GM11168 (cell line): Measurements from ENCODE around the gene CDC42EP5.
"Not testable (repeated sequence)": the region's sequence is repeated elsewhere in the genome, so short reads cannot be mapped to it uniquely, and the experiment has no call there.

Experiments
- in situ Hi-C: fragments of 300-500 bp; cut with MboI; formaldehyde crosslinking; loops from one replicate; pipeline ENCODE4 v1.12.0; 2022; ENCODE audit warnings: low sequenced_read_pairs; ENCODE audit not compliant: unreplicated experiment

Gene CDC42EP5, protein sequence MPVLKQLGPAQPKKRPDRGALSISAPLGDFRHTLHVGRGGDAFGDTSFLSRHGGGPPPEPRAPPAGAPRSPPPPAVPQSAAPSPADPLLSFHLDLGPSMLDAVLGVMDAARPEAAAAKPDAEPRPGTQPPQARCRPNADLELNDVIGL

DNA sequence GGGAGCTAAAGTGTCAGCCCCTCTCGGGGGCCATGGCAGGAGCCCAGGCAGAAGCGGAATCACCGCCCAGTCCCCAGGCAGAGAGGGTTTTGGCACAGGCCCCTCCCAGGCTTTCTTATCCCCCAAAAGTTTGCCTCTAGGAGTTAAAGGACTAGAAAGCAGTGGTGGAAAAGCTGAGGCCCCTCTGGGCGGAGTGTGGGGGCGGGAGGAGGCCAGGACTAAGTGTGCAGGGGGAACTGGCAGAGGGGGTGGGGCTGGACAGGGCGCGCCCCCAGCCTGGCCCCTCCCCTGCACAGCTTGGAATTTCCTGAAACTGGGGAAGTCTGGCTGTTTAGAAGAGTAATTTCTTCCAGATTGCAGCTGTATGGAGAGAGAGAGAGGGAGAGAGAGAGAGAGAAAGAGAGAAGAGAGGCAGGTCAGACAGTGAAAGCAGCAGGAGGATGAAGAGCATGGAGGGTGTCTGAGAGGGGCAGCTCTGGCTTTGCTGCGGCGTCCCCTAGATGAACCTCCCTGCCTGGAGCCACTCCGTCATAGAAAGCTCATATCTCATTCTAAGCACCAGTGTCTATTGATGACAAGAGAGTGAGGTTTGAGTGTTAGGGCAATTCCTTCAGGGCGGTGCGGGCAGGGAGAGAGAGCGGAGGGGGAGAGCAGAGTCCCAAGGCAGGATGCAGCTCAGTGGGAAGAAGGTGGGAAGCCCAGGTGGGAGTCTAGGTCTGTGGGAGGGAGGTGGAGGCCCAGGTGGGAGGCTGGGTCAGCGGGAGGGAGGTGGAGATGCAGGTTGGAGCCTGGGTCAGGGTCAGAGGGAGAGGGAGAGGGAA, at the start of gene CDC42EP5:
Gene CDC42EP5, minus strand, starts transcription at position 226 of the 821 bp plus-strand sequence. CDS start 7,749 bp downstream, outside the sequence.
- in situ Hi-C loops = loop anchor here (10.0 kb wide), 1 partner anchor 202 kb away; no protein-coding TSS in a partner anchor

DNA sequence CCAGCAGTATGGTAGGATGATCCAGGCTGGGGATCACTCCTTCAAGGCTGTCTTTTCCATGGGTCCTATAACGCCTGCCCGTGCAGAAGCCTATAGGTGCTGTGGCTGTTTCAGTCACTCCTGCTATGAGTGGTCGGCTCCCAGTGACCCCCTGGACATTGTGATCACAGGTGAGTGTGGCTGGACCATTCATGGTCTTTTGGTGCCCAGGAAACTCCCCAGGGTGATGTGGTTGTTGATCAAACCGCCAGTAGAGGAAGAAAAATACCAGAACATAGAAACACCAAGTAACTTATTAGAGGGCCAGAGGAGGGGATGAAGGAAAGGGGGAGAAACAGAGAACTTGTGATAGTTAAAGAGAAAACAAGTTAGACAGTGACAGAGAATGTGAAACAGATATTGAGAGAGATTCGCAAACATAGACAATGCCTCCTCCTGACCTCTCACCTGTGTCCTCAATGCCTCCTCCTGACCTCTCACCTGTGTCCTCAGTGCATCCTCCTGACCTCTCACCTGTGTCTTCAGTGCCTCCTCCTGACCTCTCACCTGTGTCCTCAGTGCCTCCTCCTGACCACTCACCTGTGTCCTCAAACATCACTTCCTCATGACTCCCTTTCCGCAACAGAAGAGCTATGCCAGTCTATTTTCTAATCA, 48.9 kb upstream of the CDC42EP5 start:
- in situ Hi-C loops = no loop called here

DNA sequence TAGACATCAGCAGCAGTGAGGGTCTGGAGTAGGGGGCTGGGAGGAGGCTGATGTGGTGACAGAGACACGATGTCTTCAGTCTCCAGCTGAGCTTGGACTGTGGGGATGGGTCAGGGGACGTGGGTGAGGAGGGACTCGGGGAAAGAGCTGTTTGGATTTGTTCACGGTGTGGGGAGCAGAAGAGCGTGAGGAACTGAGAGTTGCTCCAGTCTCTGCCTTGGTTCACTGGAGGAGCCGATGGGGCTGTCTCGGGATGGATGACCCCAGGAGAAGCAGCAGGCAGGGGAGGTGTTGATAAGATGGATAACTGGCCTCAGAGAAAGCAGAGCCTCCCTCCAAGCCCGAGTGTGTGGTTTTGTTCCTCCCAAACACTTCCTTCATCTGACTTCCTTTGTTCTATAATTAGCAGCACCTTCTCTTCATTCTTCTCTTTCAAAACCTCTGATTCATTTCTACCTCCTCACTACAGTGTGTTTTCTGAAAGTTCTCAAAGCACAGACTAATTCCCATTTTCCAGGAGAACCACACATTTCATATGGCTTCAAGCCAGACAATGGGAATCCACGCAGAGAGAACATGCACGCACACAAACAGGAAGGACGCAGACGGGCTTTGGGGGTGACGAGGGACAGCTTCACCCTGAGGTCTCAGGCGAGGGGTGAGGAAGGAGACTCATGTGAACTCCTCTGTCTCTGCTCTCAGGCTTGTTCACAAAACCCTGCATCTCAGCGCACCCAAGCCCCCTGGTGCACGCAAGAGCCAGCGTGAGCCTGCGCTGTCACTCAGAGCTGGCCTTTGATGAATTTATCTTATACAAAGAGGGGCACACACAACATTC, 48.1 kb upstream of the CDC42EP5 start:
- in situ Hi-C loops = no loop called here

DNA sequence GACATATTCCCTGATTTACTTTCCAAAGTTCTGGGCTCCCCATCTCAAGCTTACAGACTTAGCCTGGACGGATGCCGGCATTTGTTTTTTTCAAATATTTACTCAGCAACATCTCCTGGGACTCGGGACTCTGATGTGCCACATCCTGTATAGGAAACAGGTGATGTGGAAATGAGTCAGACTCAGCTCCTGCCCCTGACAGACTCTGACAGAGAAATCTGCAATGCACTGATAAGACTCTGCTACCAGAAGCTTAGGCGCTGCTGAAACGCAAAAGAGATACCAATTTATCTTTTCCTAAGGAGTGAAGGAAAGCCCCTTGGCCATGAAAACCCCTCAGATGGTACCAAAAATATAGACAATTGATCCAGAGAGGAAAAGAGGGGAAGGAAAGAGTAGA, 45.7 kb upstream of the CDC42EP5 start:
- in situ Hi-C loops = no loop called here

DNA sequence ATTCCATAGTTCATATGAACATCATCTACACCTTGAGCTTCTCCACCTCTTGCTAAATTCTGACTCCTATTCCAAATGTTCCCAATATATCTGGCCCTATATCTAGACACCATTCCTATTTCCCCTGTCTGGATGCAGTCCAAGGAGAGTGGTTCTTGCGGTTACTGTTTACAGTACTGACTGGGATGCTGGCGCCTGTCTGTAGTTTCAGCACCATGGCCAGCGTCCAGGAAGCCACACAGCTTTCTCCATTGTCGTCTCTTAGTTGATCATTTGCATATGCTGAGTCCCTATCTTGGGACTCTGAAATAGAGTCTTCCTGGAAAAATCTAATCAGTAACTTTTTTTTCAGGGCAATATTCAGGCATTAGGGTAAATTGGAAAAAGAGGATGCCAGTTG, 44.4 kb upstream of the CDC42EP5 start:
- in situ Hi-C loops = no loop called here

DNA sequence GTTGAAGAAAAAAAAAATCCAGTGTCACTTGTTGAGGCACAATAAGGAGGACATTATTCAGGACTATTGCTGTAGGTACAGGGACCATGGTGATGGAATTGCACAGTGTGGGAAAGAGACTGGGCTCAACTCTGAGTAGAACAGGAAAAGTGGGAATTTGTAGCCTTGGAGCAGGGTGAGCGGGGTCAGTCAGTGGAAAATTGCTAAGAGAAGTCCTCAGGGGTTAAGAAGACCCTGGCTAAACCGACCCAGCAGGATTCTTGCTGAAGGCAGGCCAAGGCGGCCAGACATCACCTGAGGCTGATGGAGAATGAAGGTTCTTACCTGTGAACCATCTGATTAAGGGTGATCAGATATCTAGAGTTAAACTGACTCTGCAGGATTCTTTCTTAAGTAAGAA, 42.1 kb upstream of the CDC42EP5 start:
- in situ Hi-C loops = no loop called here

DNA sequence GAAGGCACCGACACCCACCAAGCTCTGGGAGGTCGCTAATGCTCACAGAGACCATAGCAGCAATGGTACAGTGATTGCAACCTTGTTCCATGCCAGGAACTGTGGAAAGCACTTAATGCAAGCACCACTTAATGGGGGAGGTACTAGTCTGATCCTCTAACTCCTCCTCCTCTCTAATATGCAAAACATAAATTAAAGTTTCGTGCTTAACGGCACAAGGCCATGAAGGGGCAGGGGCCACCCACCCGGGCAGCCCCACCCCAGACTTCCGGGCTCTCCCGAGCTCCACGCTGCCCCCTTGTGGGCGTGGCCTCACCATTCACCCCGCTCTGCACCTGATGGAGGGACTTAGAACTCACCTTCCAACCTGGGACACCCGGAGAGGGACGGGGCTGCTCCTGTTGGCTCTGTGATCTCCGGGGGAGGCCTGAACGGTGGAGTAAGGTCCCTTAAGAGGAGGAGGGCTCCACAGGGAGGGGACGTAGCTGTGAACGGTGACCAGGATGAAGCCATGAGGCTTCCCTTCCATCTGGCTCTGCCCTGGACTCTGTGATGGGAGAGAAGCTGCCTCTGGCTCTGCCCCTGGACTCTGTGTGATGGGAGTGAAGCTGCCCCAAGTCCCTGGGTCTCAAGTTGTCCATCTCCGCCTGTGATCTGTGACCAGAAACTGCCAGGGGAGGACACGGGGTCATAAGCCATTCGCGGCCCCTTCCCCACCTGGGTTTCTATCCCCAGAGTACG, 36.3 kb upstream of the CDC42EP5 start:
- in situ Hi-C loops = loop anchor here (5.0 kb wide), 1 partner anchor 147 kb away; the partner anchor contains the start of gene LAIR1

DNA sequence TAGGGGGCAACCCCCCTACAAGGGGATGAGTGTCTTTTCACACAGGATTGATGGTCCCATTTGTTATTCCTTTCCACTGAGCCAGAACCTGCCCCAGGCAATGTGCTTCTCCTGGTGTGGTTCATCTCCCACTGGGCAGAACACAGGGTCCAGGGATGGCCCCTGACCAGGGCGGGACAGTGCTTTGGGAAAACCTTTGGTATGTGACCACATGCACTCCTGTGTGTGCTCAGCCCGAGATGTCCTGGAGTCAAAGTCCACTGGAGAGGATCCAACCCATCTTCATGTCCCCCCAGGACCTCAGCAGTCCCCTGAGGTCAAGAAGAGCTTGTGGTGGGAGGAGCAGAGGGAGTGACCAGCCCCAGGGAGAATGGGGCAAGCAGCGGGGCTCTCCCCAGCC, 35.4 kb upstream of the CDC42EP5 start:
- in situ Hi-C loops = loop anchor here (5.0 kb wide), 1 partner anchor 146 kb away; the partner anchor contains the start of gene LAIR1

DNA sequence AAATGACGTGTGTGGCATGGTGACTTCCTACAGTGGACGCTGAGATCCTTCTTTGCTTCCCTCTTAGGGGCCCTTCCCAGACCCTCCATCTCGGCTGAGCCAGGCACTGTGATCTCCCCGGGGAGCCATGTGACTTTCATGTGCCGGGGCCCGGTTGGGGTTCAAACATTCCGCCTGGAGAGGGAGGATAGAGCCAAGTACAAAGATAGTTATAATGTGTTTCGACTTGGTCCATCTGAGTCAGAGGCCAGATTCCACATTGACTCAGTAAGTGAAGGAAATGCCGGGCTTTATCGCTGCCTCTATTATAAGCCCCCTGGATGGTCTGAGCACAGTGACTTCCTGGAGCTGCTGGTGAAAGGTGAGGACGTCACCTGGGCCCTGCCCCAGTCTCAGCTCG, 34.7 kb upstream of the CDC42EP5 start:
- in situ Hi-C loops = loop anchor here (5.0 kb wide), 1 partner anchor 146 kb away; the partner anchor contains the start of gene LAIR1

DNA sequence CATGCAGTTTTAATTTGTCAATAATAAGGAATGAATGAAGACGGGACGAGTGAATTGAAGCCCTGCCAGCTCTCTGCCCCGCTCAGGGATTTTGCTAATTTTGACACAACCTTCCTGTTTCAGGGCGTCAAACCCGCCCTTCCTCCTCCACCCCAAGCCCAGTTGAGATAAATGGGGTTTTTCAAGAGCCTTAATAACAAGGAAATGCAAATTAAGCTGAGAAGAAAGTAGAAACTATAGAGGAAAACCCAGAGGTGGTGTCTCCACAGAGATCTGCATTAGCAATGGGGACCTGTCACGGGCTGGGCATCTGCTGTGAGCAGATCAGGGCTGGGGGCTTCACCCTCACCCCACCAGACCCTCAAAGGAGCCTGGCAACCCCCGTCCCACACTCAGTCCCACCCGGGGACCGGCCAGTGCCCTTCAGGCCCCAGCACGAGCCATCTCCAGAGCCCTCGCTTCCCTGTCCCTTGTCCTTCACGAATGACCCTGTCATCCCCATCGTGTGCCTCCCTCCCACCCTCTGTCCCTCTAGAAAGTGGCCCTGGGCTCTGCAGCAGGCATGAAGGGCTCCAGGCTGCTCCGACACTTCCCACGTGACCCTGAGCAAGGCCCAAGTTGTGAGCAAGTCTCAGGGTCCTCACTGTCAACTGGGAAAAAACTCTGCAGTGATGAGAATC, 34.1 kb upstream of the CDC42EP5 start:
- in situ Hi-C loops = loop anchor here (5.0 kb wide), 1 partner anchor 145 kb away; the partner anchor contains the start of gene LAIR1

DNA sequence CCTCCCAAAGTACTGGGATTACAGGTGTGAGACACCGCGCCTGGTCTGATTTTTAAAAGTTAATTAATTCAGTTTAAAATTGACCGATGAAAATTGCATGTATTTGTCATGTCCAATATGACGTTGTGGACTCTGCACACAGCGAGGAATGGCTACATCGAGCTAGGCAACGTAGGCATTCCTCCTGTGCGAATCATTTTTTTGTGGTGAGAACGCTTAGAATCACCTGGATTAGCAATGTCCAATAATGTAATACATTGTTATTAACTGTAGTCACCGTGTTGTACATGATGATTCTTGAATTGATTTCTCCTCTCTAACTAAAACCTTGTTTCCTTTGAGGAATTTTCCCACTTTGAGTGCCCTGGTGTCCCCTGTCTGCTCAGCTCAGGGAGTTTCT, 33.0 kb upstream of the CDC42EP5 start:
- in situ Hi-C loops = loop anchor here (5.0 kb wide), 1 partner anchor 144 kb away; the partner anchor contains the start of gene LAIR1

DNA sequence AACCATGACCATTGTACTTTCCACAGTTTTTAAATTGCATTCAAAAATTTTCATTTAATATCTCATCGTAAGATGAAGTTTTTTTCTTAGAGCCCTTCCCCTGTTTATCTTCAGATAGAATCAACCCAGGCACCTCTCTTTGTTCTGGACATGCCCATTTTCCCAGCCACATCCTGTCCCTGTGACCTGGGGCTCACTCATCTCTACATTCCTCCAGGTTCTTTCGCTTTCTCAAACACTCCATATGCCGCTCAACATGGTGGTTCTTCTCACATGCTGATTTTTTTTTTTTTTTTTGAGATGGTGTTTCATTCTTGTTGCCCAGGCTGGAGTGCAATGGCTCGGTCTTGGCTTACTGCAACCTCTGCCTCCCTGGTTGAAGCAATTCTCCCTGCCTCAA, 32.4 kb upstream of the CDC42EP5 start:
- in situ Hi-C loops = loop anchor here (5.0 kb wide), 1 partner anchor 143 kb away; the partner anchor contains the start of gene LAIR1

DNA sequence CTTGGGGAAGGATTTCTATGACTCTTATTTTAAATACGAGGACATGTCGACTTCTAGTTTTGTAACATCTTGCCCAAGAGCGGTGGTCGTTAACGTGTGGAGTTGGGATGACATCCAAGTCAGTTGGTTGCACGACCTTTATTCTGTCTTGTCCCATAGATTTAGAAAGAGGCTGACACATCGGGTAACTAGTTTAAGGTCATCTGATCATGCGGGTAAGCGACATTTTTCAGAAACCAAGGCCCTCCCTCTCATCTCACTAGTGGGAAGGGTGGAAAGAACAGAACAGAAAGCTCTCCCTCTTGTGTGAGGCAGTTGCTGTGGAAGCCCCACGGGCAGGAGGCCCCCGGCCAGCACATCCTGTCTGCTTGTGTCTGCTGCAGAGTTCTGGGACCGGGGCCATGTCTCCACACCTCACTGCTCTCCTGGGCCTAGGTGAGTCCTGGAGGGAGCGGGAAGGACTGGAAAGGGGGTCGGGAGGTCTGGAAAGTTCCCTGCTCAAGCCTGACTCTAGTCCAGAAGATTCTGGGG, 29.5 kb upstream of the CDC42EP5 start, which contains the start of gene LAIR2:
Gene LAIR2, plus strand, starts transcription at position 314 of the 531 bp plus-strand sequence. Its CDS starts 88 bp downstream, at position 402.
- in situ Hi-C loops = no loop called here

DNA sequence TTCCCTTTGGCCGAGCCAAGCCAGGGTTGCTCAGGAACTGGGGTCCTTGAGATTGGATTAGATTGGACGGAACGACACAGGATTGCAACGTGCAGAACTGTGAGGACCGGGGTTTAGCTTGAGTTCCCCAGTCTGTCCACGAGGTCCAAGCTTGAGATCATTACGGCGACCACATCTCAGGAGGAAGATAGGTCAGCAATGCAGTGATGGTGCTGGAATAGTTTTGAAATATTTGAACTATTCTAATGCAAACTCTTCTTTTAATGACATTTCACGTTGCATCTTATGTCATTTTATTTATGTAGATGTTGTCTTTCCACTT, 25.3 kb upstream of the CDC42EP5 start:
- in situ Hi-C loops = not testable (repeated sequence)

DNA sequence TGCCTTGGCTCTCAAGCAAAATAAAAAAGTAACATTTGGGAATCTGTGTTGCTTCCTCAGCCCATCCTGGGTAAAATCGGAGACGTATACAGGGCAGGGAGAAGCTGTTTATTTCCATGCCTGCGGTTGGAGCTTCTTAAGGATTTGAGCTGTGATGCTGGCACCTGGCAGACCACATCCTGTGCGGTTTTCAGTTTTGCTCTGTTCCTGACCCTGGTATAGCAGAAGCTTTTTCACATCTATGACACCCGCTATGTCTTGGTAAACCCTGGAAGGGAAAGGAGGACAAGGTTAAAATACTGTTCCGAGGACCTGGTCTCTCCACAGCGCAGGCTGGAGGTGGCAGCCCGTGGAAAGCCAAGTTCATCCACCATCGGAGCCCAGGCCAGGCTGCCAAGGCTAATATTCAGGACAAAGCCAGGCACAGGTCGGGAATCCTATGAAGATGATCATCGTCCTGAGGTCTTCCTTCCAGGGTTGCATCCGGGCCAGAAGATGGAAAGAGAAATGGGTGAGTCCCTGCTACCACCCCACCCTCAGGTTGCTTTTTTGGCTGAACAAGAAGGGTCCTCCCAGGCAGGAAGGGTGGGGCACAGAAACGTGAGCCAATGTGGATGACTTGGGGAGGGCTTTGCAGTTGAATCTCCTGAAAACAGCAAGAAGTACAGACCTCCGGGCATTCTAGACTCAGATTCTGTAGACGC, 24.8 kb upstream of the CDC42EP5 start:
- in situ Hi-C loops = not testable (repeated sequence)

DNA sequence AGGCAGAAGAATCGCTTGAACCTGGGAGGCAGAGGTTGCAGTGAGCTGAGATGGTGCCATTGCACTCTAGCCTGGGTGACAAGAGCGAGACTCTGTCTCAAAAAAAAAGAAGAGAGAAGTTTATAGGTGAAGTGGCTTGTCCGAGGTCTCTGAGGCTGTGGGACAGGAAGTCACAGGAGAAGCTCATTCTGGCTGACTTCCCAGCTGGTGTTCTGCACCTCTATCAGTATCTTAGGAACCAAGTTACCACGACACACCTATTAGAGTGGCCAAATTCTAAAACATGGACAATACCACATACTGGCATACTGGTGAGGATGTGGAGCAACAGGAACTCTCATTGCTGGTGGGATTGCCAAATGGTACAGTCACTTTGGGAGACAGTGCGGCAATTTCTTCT, 22.2 kb upstream of the CDC42EP5 start:
- in situ Hi-C loops = not testable (repeated sequence)

DNA sequence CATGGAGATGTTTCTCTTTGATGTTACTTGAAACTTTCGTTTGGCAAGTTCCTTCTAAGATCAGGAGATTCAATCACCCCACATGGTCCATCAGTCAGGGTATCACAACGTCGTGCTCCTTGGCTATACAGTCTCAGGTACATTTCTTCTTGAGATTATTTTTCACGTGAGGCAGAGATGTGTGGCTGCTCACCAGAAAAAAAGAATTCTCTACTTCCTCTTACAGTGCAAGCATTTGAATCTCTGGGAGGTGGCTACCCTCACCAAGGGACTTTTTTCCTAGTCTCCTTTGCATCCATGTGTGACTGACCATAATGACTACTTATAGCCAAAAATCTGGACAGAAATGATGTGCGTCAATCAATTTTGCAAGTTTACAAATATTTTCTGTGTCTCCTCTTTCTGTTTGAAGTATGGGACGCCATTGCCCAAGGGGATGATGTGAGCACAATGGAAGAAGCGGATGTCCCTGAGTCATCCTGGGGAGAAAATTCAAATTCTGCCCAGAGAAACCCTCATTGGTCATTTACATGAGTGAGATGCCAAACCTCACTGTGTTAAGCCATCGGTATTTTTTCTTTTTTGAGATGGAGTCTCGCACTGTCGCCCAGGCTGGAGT, 21.0 kb upstream of the CDC42EP5 start:
- in situ Hi-C loops = no loop called here
